Measurements from ENCODE around the gene TEX26.

DNA sequence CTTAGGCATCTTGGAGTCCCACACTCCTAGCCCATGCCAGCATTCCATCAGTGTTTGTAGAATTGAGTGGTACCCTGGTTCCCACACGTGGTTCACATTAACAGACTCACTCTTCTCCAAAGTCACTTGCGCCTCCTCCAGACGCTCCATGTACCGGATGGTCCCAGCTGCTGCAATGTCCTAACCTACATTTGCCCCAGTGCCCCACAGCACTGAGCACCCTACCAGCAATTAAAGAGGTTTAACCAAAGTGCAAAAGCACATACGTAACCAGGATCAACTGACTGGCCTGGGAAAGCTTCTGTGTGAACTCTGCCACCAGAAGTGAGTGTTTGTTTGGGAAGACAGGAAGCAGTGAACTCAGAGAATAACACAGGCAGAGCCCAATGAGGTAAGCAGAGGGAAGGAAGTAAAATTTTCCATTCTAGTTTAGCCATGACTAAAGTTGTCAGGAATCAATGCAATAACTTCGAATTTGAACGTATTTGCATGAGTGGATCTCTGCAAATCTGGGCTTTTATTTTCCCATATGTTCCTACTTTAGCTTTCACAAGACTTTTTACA lies 33.7 kb upstream of the TEX26 start:
- TF ChIP-seq REST (IDR thresholded peaks at IDR 0.05; ENCODE audit: insufficient read depth in 1 of 2, low read depth in 2 of 2, low read length in 2 of 2) (no peak), TAF1 (IDR thresholded peaks at IDR 0.05; ENCODE audit: borderline replicate concordance, insufficient read depth, low read length) (no peak), POLR2AphosphoS5 (IDR thresholded peaks at IDR 0.05; ENCODE audit: low read depth, low read length) (no peak), FOXP2 (optimal IDR thresholded peaks at IDR 0.05; ENCODE audit: borderline replicate concordance, extremely low read depth, extremely low read length, insufficient read depth) (no peak), SIN3A (IDR thresholded peaks at IDR 0.05; ENCODE audit: borderline replicate concordance, insufficient read depth, low read length) (no peak)

Data from PFSK-1 (cell line).